BE2C (cell line): ENCODE data around the gene F7.
A peak's percentile ranks its signal among the peaks of the same experiment; 100 is the strongest.
"Not testable (repeated sequence)": the region's sequence is repeated elsewhere in the genome, so short reads cannot be mapped to it uniquely, and the experiment has no call there.

ENCODE experiments used
- DNase-seq: peaks from one replicate; pipeline ENCODE4 v3.0.0-alpha.2; 2020
- H3K27me3 ChIP-seq: fragments of 250-450 bp; sonication (Bioruptor Pico); 2 replicates; pipeline ENCODE4 v1.5.1; 2020; ENCODE audit warnings: mild to moderate bottlenecking
- H3K36me3 ChIP-seq: fragments of 250-450 bp; sonication (Bioruptor Pico); 2 replicates; pipeline ENCODE4 v1.5.1; 2020; ENCODE audit warnings: mild to moderate bottlenecking
- H3K4me1 ChIP-seq: fragments of 250-450 bp; sonication (Bioruptor Pico); 2 replicates; pipeline ENCODE4 v1.5.1; 2020
- H3K4me3 ChIP-seq: 2 replicates; pipeline ENCODE4 v1.5.1; 2011; ENCODE audit warnings: low read depth, low read length
- H3K9me3 ChIP-seq: fragments of 250-450 bp; sonication (Bioruptor Pico); 2 replicates; pipeline ENCODE4 v1.5.1; 2020
- CTCF ChIP-seq: IDR thresholded peaks from 2 replicates; pipeline ENCODE4 v1.5.1; 2012; ENCODE audit warnings: mild to moderate bottlenecking, low read depth, low read length

Gene F7

GRCh38 chr13:113105921-113106452 lies 396 bp downstream of the F7 start:
- H3K36me3 ChIP-seq = no peaks in the 10 kb centered on the region
- TF ChIP-seq CTCF = no peak
- H3K4me1 ChIP-seq = no peaks in the 10 kb centered on the region; the same call in 1 of the 2 replicates
- H3K9me3 ChIP-seq = peaks cover 7% of the 10 kb centered on the region
- no peak for DNase-seq
- H3K27me3 ChIP-seq = peaks cover 18% of the 10 kb centered on the region
- no peak overlapping the region for H3K4me3 ChIP-seq

GRCh38 chr13:113106711-113107351 lies 1.2 kb downstream of the F7 start:
- Histone ChIP-seq H3K9me3 (peaks cover 7% of the 10 kb centered on the region), H3K4me1 (no peaks in the 10 kb centered on the region; the same call in 1 of the 2 replicates), H3K27me3 (peaks cover 20% of the 10 kb centered on the region), H3K36me3 (no peaks in the 10 kb centered on the region), H3K4me3 (no peak overlapping the region)
- DNase-seq = no peak
- TF ChIP-seq CTCF = no peak

- not testable (repeated sequence) for H3K4me1 ChIP-seq, H3K9me3 ChIP-seq, H3K4me3 ChIP-seq, H3K36me3 ChIP-seq
- H3K27me3 ChIP-seq = peaks cover 20% of the 10 kb centered on the region
- peak; percentile 1 for DNase-seq
Measured at GRCh38 chr13:113108521-113108920, 2.9 kb downstream of the F7 start.

- Histone ChIP-seq H3K36me3 (no peaks in the 10 kb centered on the region), H3K27me3 (peaks cover 20% of the 10 kb centered on the region), H3K9me3 (peaks cover 7% of the 10 kb centered on the region), H3K4me3 (no peak overlapping the region), H3K4me1 (no peaks in the 10 kb centered on the region; the same call in 1 of the 2 replicates)
- DNase-seq = peak; percentile 8
- no peak for TF ChIP-seq CTCF
Measured at GRCh38 chr13:113109151-113110047, 3.8 kb downstream of the F7 start.

- H3K36me3 ChIP-seq = no peaks in the 10 kb centered on the region
- DNase-seq = peak; percentile 13
Measured at GRCh38 chr13:113110048-113110851, 4.7 kb downstream of the F7 start.

More at GRCh38 chr13:113110048-113110851, 4.7 kb downstream of the F7 start:
- Histone ChIP-seq H3K4me3 (no peak overlapping the region), H3K4me1 (no peaks in the 10 kb centered on the region; the same call in 1 of the 2 replicates), H3K27me3 (peaks cover 20% of the 10 kb centered on the region), H3K9me3 (peaks cover 7% of the 10 kb centered on the region)
- no peak for TF ChIP-seq CTCF
